ENCODE measurements around the gene BCAS1. TPM values are rescaled to one million over a fixed set of nuclear protein-coding genes. Genes with fewer than 3 reads are reported as not detected.

The BCAS1 gene
- total and polyA plus RNA-seq, 2 donors (not counting 3 experiments of a cell fraction or from before 2014, with no cell fraction given) = not detected

DNA sequence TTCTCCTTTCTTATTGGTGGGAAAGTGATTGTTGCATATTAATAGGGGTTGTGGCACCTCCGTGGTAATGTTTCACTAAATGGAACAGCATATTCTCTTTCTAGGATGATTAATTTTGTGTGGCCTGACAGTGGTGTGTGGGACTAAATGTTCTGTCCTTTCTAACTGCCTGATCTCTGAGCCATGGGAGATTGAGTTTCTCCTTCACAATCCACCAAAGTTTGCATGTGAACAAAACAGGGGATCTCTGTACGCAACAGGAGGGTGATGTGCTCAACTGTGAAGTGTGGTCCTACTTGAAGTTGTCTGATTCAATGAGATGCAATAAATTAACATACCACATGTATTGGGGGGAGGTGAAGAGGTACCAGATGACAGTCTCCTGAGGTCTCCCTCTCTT lies 19.3 kb downstream of the BCAS1 start:
- Histone ChIP-seq H3K9ac (replicated peaks; ENCODE audit: extremely low read depth, insufficient read depth, low read length) (no peak overlapping the region), H3K27ac (ENCODE audit: insufficient read depth, low read depth, low read length) (no peak overlapping the region), H3K79me2 (ENCODE audit: control insufficient read depth, insufficient read depth, low read length) (no peaks in the 10 kb centered on the region), H2AFZ (ENCODE audit: low read depth, low read length) (no peak overlapping the region), H4K20me1 (replicated peaks; ENCODE audit: control insufficient read depth, extremely low read depth, insufficient read depth, low read length) (no peaks in the 10 kb centered on the region), H3K9me1 (replicated peaks; ENCODE audit: control insufficient read depth, extremely low read depth, insufficient read depth, low read length) (no peaks in the 10 kb centered on the region), H3K9me3 (replicated peaks; ENCODE audit: control insufficient read depth, insufficient read depth, low read length) (no peaks in the 10 kb centered on the region), H3K27me3 (ENCODE audit: control insufficient read depth in 2 of 2, insufficient read depth in 2 of 2, low read length in 2 of 2) (no peaks in the 10 kb centered on the region), H3K4me3 (replicated peaks in 1 of 3; ENCODE audit: insufficient read depth in 1 of 3, low read depth in 1 of 3, low read length in 3 of 3) (no peak overlapping the region), H3K36me3 (ENCODE audit: control insufficient read depth in 2 of 2, extremely low read depth in 1 of 2, insufficient read depth in 2 of 2, low read length in 2 of 2) (no peaks in the 10 kb centered on the region), H3K4me2 (ENCODE audit: insufficient read depth, low read length) (no peak overlapping the region), H3K4me1 (ENCODE audit: control insufficient read depth, extremely low read depth, insufficient read depth, low read length) (no peaks in the 10 kb centered on the region)
- no TSS peak for BruUV-seq (replicated peaks)
- FAIRE-seq (no peak), DNase-seq (ENCODE audit: low read depth, low spot score) (no peak)
- POLR2A ChIA-PET = no interaction called here
- CTCF ChIA-PET = interaction anchor here (2.0 kb wide), 1 partner anchor 11 kb away, joined by 8 read pairs; no protein-coding TSS in a partner anchor
- intact Hi-C loops (cut with micrococcal nuclease) (no loop called here), dilution Hi-C loops (cut with MboI; ENCODE audit: extremely low pct_ligation_motif_present, low sequenced_read_pairs) (no loop called here)
- no peak for TF ChIP-seq POLR2A (IDR thresholded peaks at IDR 0.05; ENCODE audit: low read depth, low read length)
- TF ChIP-seq POLR2AphosphoS5 (IDR thresholded peaks at IDR 0.05; ENCODE audit: insufficient read depth, low read depth, low read length) = no peak
- no peak for TF ChIP-seq GATA2 (IDR thresholded peaks at IDR 0.05; ENCODE audit: insufficient read depth, insufficient read length, low read depth, low read length)
- no peak for TF ChIP-seq MYC (IDR thresholded peaks at IDR 0.05; ENCODE audit: low read depth, low read length)
- no peak for TF ChIP-seq FOS (IDR thresholded peaks at IDR 0.05; ENCODE audit: borderline replicate concordance, insufficient read depth, low read length)
- no peak for TF ChIP-seq EZH2 (IDR thresholded peaks at IDR 0.05; ENCODE audit: borderline replicate concordance, low read depth, low read length, severe bottlenecking)
- TF ChIP-seq, protein P1, sequence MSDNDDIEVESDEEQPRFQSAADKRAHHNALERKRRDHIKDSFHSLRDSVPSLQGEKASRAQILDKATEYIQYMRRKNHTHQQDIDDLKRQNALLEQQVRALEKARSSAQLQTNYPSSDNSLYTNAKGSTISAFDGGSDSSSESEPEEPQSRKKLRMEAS (IDR thresholded peaks at IDR 0.05; ENCODE audit: insufficient read depth, insufficient read length) = no peak
- TF ChIP-seq JUN (IDR thresholded peaks at IDR 0.05; ENCODE audit: borderline replicate concordance, insufficient read depth, insufficient read length, low read depth) = no peak
- TF ChIP-seq, protein P2, sequence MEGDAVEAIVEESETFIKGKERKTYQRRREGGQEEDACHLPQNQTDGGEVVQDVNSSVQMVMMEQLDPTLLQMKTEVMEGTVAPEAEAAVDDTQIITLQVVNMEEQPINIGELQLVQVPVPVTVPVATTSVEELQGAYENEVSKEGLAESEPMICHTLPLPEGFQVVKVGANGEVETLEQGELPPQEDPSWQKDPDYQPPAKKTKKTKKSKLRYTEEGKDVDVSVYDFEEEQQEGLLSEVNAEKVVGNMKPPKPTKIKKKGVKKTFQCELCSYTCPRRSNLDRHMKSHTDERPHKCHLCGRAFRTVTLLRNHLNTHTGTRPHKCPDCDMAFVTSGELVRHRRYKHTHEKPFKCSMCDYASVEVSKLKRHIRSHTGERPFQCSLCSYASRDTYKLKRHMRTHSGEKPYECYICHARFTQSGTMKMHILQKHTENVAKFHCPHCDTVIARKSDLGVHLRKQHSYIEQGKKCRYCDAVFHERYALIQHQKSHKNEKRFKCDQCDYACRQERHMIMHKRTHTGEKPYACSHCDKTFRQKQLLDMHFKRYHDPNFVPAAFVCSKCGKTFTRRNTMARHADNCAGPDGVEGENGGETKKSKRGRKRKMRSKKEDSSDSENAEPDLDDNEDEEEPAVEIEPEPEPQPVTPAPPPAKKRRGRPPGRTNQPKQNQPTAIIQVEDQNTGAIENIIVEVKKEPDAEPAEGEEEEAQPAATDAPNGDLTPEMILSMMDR (IDR thresholded peaks at IDR 0.05; ENCODE audit: extremely low read depth in 1 of 2, insufficient read depth in 1 of 2, low read depth in 1 of 2, low read length in 2 of 2) = no peak
